IPS DF 19.7 (cell line): ENCODE data around the gene CLVS2.

Experiments used
- DNase-seq: peaks from one replicate; pipeline ENCODE4 v3.0.0-alpha.2; 2013; ENCODE audit warnings: low read depth, low spot score

CLVS2 gene

GRCh38 chr6:122995921-122996793 is at the start of gene CLVS2:
Gene CLVS2 (plus strand): TSS chr6:122996235. CDS start chr6:122997778, 1,543 bp downstream.
- peak; percentile 25 for DNase-seq

- DNase-seq, result no peak
These were observed 48.7 kb upstream of the CLVS2 start for GRCh38 chr6:122947355-122947754.

- DNase-seq, result no peak
These were observed 42.3 kb upstream of the CLVS2 start for GRCh38 chr6:122953766-122954165.

GRCh38 chr6:122956376-122956775 is 39.7 kb upstream of the CLVS2 start:
- no peak for DNase-seq

- no peak for DNase-seq
These were observed 33.9 kb upstream of the CLVS2 start for GRCh38 chr6:122962000-122962624.

GRCh38 chr6:122969999-122970533 is 26.0 kb upstream of the CLVS2 start:
- no peak for DNase-seq

GRCh38 chr6:122977180-122977579 is 18.9 kb upstream of the CLVS2 start:
- no peak for DNase-seq

- DNase-seq, result no peak
These were observed 11.6 kb upstream of the CLVS2 start for GRCh38 chr6:122984393-122984792.

GRCh38 chr6:122994256-122994655 is 1.8 kb upstream of the CLVS2 start:
- DNase-seq, result no peak

- DNase-seq, result no peak
These were observed 915 bp downstream of the CLVS2 start for GRCh38 chr6:122996794-122997505.

GRCh38 chr6:122997541-122998150 is 1.6 kb downstream of the CLVS2 start:
- DNase-seq, result no peak

- no peak for DNase-seq
These were observed 2.5 kb downstream of the CLVS2 start for GRCh38 chr6:122998403-122998975.

GRCh38 chr6:123000244-123000770 is 4.3 kb downstream of the CLVS2 start:
- DNase-seq, result no peak

GRCh38 chr6:123001540-123001939 is 5.5 kb downstream of the CLVS2 start:
- DNase-seq, result no peak

GRCh38 chr6:123007885-123008284 is 11.8 kb downstream of the CLVS2 start:
- DNase-seq, result no peak

- DNase-seq, result no peak
These were observed 13.0 kb downstream of the CLVS2 start for GRCh38 chr6:123009059-123009458.

GRCh38 chr6:123014835-123015234 is 18.8 kb downstream of the CLVS2 start:
- DNase-seq, result no peak

GRCh38 chr6:123016431-123017103 is 20.5 kb downstream of the CLVS2 start:
- no peak for DNase-seq

GRCh38 chr6:123017104-123017682 is 21.2 kb downstream of the CLVS2 start:
- DNase-seq, result no peak

- peak; percentile 17 for DNase-seq
These were observed 26.9 kb downstream of the CLVS2 start for GRCh38 chr6:123022975-123023374.
